Tongue (tissue), 2 donors: ENCODE measurements around the gene LARP1. TPM values are rescaled to one million over a fixed set of nuclear protein-coding genes. Genes with fewer than 3 reads are reported as not detected.
"Not testable (repeated sequence)": the region's sequence is repeated elsewhere in the genome, so short reads cannot be mapped to it uniquely, and the experiment has no call there.

Experiments used
- DNase-seq: peaks from one replicate; pipeline ENCODE4 v3.0.0-alpha.2; 2015
- total RNA-seq: library from RNA; depleted of rRNA; stranded (reverse); fragments of >200 nt; gene quantifications from one replicate; pipeline ENCODE4 v1.2.3, GENCODE V29; 2014

The LARP1 gene
- total RNA-seq, 1 donor from 2014 or later: 70.7 TPM

- peak; percentile 69 for DNase-seq
Observed at GRCh38 chr5:154829589-154830218, 74.5 kb downstream of the LARP1 start.

- peak; percentile 84 for DNase-seq
Observed at GRCh38 chr5:154830219-154830595, 75.0 kb downstream of the LARP1 start.

- no peak for DNase-seq
Observed at GRCh38 chr5:154830596-154830995, 75.4 kb downstream of the LARP1 start.

- no peak for DNase-seq
Observed at GRCh38 chr5:154831451-154831850, 76.3 kb downstream of the LARP1 start.

- DNase-seq: not testable (repeated sequence)
Observed at GRCh38 chr5:154832804-154833203, 77.6 kb downstream of the LARP1 start.

GRCh38 chr5:154834053-154834452 lies 78.9 kb downstream of the LARP1 start:
- no peak for DNase-seq

GRCh38 chr5:154835701-154836052 lies 80.5 kb downstream of the LARP1 start:
- DNase-seq: not testable (repeated sequence)

GRCh38 chr5:154836225-154836624 lies 81.0 kb downstream of the LARP1 start:
- DNase-seq: no peak

GRCh38 chr5:154837009-154837901 lies 82.1 kb downstream of the LARP1 start:
- DNase-seq: no peak

- DNase-seq: no peak
Observed at GRCh38 chr5:154840435-154841272, 85.5 kb downstream of the LARP1 start.

- DNase-seq: no peak
Observed at GRCh38 chr5:154841273-154841661, 86.1 kb downstream of the LARP1 start.

GRCh38 chr5:154842689-154843530 lies 87.7 kb downstream of the LARP1 start:
- DNase-seq: no peak

GRCh38 chr5:154844809-154845208 lies 89.6 kb downstream of the LARP1 start:
- DNase-seq: no peak

- no peak for DNase-seq
Observed at GRCh38 chr5:154849264-154849785, 94.1 kb downstream of the LARP1 start.

- peak; percentile 37 for DNase-seq
Observed at GRCh38 chr5:154849791-154850201, 94.6 kb downstream of the LARP1 start.

GRCh38 chr5:154850255-154851062 lies 95.3 kb downstream of the LARP1 start, which contains the start of gene FAXDC2:
TSS of gene FAXDC2 (minus strand) at chr5:154850603. CDS start at chr5:154838178, 12,425 bp downstream.
- DNase-seq: peak; percentile 95

GRCh38 chr5:154851351-154851750 lies 96.2 kb downstream of the LARP1 start:
- no peak for DNase-seq

- DNase-seq: peak; percentile 99
Observed at GRCh38 chr5:154857530-154858296, 102.5 kb downstream of the LARP1 start.

GRCh38 chr5:154858297-154858971 lies 103.3 kb downstream of the LARP1 start, which contains the start of gene CNOT8:
TSS of gene CNOT8 (plus strand) at chr5:154858627. CDS start at chr5:154863279, 4,652 bp downstream.
- peak; percentile 99 for DNase-seq
